Measurements from ENCODE around the gene ARHGEF11. TPM values are rescaled to one million over a fixed set of nuclear protein-coding genes. Genes with fewer than 3 reads are reported as not detected.

ARHGEF11 gene
- total and polyA plus RNA-seq, 9 of the 15 experiments (the other 6 are each of a cell fraction or from before 2014, with no cell fraction given) = 0.14 to 15.5 (median 9.0) TPM

DNA sequence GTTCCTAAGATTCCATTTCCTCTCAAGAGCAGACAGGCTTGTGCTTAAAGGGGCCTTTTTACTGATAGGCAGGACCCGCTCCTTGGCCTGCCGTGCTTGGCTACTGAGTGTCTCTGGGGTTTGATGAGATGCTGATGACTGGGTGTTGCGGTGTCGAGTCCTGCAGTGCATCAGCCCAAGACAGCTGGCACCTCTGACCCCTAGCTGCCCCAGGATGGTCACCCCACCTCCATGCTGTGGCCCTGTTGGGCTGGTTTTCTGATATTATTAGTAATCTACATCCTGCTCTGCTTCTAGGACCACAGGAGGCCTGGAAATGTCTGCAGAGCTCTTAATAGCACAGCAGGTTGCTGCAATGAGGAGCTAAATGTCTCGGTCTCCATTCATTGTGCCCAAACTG, 96.4 kb downstream of the ARHGEF11 start:
- Histone ChIP-seq H3K27ac (ENCODE audit: extremely low read depth, low read depth, low read length) (no peak overlapping the region), H3K4me3 (no peak overlapping the region), H3K4me2 (ENCODE audit: insufficient read depth, low read length) (no peak overlapping the region), H3K4me1 (replicated peaks in 1 of 2; ENCODE audit: control insufficient read depth in 2 of 2, insufficient read depth in 2 of 2, low read length in 2 of 2) (peaks cover 2 to 4% of the 10 kb centered on the region in 2 experiments; a peak in 3 of 5 replicates), H3K9ac (ENCODE audit: insufficient read depth in 1 of 2, low read depth in 2 of 2, low read length in 2 of 2) (no peak overlapping the region), H3K79me2 (ENCODE audit: control insufficient read depth, insufficient read depth, low read length) (no peaks in the 10 kb centered on the region), H2AFZ (ENCODE audit: low read depth, low read length) (no peak overlapping the region), H3K36me3 (ENCODE audit: control insufficient read depth, insufficient read depth, low read length) (peaks cover 57% of the 10 kb centered on the region; the same call in 2 of the 3 replicates), H4K20me1 (replicated peaks; ENCODE audit: control insufficient read depth, insufficient read depth, low read length) (no peaks in the 10 kb centered on the region), H3K9me1 (ENCODE audit: control insufficient read depth, insufficient read depth, low read length) (no peaks in the 10 kb centered on the region), H3K9me3 (replicated peaks; ENCODE audit: control insufficient read depth, insufficient read depth, low read depth, low read length) (no peaks in the 10 kb centered on the region), H3K27me3 (ENCODE audit: control insufficient read depth in 2 of 2, insufficient read depth in 2 of 2, low read length in 2 of 2) (no peaks in the 10 kb centered on the region)
- no peak for TF ChIP-seq KAT8 (IDR thresholded peaks at IDR 0.05; ENCODE audit: low read depth)
- 76% methylated on average over 5 of the region's 5 CpGs for WGBS (ENCODE audit: insufficient coverage, low coverage, missing lambda C conversion rate)
- FAIRE-seq (no peak), ATAC-seq (no peak; the same call in 2 of the 3 replicates), DNase-seq (ENCODE audit: extremely low read depth in 1 of 4, low spot score in 3 of 4) (no peak)
- intact Hi-C loops (cut with micrococcal nuclease) = no loop called here
- in situ Hi-C loops (cut with MboI) = no loop called here
- BruUV-seq (replicated peaks) = no TSS peak
- CTCF ChIA-PET (ENCODE audit: low intra/inter-chr PET ratio) = no interaction called here
- POLR2A ChIA-PET = interaction anchor here (1.2 to 1.4 kb wide), 3 partner anchors 10 to 14 kb away, joined by 3 to 6 read pairs (median 5); no protein-coding TSS in a partner anchor

GRCh38 chr1:156948708-156949107, 96.8 kb downstream of the ARHGEF11 start:
- no peaks in the 10 kb centered on the region for H3K27me3 ChIP-seq (ENCODE audit: control insufficient read depth in 2 of 2, insufficient read depth in 2 of 2, low read length in 2 of 2)
- H3K36me3 ChIP-seq (ENCODE audit: control insufficient read depth, insufficient read depth, low read length) = peaks cover 60% of the 10 kb centered on the region; the same call in 2 of the 3 replicates
- peak; percentile 91 for FAIRE-seq
- POLR2A ChIA-PET = interaction anchor here (0.6 to 1.4 kb wide), 5 partner anchors 10 to 56 kb away, joined by 3 to 6 read pairs (median 3); no protein-coding TSS in a partner anchor
- in situ Hi-C loops (cut with MboI) = no loop called here
- no TSS peak for BruUV-seq (replicated peaks)
- peak; percentile 90 for ATAC-seq
- 0 out of 2 replicates have a peak overlapping the region, but pooled peaks have one; percentile 4 for H2AFZ ChIP-seq (ENCODE audit: low read depth, low read length)
- H3K9me1 ChIP-seq (ENCODE audit: control insufficient read depth, insufficient read depth, low read length) = no peaks in the 10 kb centered on the region
- intact Hi-C loops (cut with micrococcal nuclease) = no loop called here
- CTCF ChIA-PET (ENCODE audit: low intra/inter-chr PET ratio) = no interaction called here
- peak in 3 of 4 experiments; percentile 41 to 59 (median 52) for DNase-seq (ENCODE audit: extremely low read depth in 1 of 4, low spot score in 3 of 4)
- H3K4me2 ChIP-seq (ENCODE audit: insufficient read depth, low read length) = no peak overlapping the region
- TF ChIP-seq E2F6 (IDR thresholded peaks at IDR 0.05; ENCODE audit: borderline replicate concordance in 1 of 2, extremely low read depth in 1 of 2, insufficient read depth in 1 of 2, insufficient read length in 1 of 2, low read depth in 1 of 2, low read length in 1 of 2, poor library complexity in 1 of 2, severe bottlenecking in 1 of 2) (peak in 1 of 2 experiments; percentile 26), CTCF (IDR thresholded peaks at IDR 0.05 in 2 of 3, conservative IDR thresholded peaks at IDR 0.05 in 1 of 3; ENCODE audit: insufficient read depth in 2 of 3, low read depth in 1 of 3, low read length in 3 of 3) (peak; percentile 39 to 77 (median 43)), PPARD (CRISPR knock-in tag; IDR thresholded peaks at IDR 0.05) (no peak)
- no peak overlapping the region for H3K9ac ChIP-seq (ENCODE audit: insufficient read depth in 1 of 2, low read depth in 2 of 2, low read length in 2 of 2)
- no peaks in the 10 kb centered on the region for H3K79me2 ChIP-seq (ENCODE audit: control insufficient read depth, insufficient read depth, low read length)
- no peak overlapping the region for H3K4me3 ChIP-seq
- H3K4me1 ChIP-seq (replicated peaks in 1 of 2; ENCODE audit: control insufficient read depth in 2 of 2, insufficient read depth in 2 of 2, low read length in 2 of 2) = peaks cover 2 to 4% of the 10 kb centered on the region in 2 experiments; a peak in 3 of 5 replicates
- H4K20me1 ChIP-seq (replicated peaks; ENCODE audit: control insufficient read depth, insufficient read depth, low read length) = no peaks in the 10 kb centered on the region
- WGBS (ENCODE audit: insufficient coverage, low coverage, missing lambda C conversion rate) = 42% methylated on average over 4 of the region's 4 CpGs
- H3K9me3 ChIP-seq (replicated peaks; ENCODE audit: control insufficient read depth, insufficient read depth, low read depth, low read length) = no peaks in the 10 kb centered on the region
- no peak overlapping the region for H3K27ac ChIP-seq (ENCODE audit: extremely low read depth, low read depth, low read length)

Measured in K562 (cell line).